ENCODE data around the gene SIK2.

SIK2 gene

DNA sequence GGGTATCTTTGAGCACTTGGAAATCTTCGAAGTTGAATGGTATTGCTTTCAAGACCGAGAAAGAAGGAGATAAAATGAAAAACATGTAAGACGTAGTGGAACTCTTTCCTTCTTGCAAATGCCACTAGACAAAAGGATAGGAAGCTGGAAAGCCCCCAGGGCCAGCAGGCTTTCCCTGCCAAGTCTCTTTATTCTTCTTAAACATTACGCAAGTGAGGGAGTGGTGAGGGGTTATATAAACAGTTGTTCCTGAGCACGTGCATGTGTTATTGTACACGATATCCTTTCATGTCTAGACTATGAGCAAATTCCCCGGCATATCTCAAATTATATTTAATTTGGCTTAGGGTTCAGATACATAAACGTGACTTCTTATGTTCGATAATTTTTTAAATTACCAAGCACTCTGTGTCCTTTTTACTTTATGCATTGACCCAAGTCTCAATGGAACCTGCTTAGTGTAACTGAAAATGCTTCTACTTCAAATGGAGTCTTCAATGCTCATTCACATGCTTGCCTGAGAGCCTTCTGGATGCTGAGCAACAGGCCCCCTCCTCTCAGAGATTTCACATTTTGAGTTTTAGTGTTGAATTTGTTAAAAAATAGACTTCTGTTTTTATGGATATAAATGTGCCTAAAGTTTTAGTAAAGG, 104.9 kb downstream of the SIK2 start (continued):
- TF ChIP-seq, protein P1, sequence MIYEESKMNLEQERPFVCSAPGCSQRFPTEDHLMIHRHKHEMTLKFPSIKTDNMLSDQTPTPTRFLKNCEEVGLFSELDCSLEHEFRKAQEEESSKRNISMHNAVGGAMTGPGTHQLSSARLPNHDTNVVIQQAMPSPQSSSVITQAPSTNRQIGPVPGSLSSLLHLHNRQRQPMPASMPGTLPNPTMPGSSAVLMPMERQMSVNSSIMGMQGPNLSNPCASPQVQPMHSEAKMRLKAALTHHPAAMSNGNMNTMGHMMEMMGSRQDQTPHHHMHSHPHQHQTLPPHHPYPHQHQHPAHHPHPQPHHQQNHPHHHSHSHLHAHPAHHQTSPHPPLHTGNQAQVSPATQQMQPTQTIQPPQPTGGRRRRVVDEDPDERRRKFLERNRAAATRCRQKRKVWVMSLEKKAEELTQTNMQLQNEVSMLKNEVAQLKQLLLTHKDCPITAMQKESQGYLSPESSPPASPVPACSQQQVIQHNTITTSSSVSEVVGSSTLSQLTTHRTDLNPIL (CRISPR knock-in tag; IDR thresholded peaks at IDR 0.05; ENCODE audit: low read depth), result no peak

DNA sequence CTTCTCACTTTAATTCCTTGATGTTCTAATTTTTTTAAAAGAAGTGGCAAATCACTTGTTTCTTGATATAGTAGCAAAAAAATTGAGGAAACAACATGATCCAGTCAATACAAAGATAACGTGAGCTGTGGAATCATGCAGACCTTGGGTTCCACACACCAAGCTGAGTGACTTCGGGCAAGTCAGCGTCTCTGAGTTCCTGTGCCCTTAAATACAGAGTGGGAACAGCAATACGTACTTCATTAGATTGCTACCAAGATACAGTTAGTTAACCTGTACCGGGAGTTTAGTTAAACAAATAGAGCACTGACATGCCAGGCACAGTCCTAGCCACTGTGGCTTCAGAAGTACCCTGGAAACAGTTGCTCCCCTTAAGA, 105.4 kb downstream of the SIK2 start:
- ATAC-seq, result no peak
- no peak for TF ChIP-seq ISL1 (CRISPR knock-in tag; IDR thresholded peaks at IDR 0.05)
- no peak for TF ChIP-seq PPARA (CRISPR knock-in tag; IDR thresholded peaks at IDR 0.05; ENCODE audit: borderline replicate concordance)
- TF ChIP-seq ESRRG (CRISPR knock-in tag; IDR thresholded peaks at IDR 0.05), result no peak
- TF ChIP-seq ZNF8 (CRISPR knock-in tag; IDR thresholded peaks at IDR 0.05), result no peak
- TF ChIP-seq CSDC2 (CRISPR knock-in tag; IDR thresholded peaks at IDR 0.05), result no peak
- TF ChIP-seq, protein P2, sequence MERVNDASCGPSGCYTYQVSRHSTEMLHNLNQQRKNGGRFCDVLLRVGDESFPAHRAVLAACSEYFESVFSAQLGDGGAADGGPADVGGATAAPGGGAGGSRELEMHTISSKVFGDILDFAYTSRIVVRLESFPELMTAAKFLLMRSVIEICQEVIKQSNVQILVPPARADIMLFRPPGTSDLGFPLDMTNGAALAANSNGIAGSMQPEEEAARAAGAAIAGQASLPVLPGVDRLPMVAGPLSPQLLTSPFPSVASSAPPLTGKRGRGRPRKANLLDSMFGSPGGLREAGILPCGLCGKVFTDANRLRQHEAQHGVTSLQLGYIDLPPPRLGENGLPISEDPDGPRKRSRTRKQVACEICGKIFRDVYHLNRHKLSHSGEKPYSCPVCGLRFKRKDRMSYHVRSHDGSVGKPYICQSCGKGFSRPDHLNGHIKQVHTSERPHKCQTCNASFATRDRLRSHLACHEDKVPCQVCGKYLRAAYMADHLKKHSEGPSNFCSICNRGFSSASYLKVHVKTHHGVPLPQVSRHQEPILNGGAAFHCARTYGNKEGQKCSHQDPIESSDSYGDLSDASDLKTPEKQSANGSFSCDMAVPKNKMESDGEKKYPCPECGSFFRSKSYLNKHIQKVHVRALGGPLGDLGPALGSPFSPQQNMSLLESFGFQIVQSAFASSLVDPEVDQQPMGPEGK (CRISPR knock-in tag; IDR thresholded peaks at IDR 0.05; ENCODE audit: borderline replicate concordance), result no peak
- no peak for TF ChIP-seq ZC3H10 (CRISPR knock-in tag; IDR thresholded peaks at IDR 0.05)

DNA sequence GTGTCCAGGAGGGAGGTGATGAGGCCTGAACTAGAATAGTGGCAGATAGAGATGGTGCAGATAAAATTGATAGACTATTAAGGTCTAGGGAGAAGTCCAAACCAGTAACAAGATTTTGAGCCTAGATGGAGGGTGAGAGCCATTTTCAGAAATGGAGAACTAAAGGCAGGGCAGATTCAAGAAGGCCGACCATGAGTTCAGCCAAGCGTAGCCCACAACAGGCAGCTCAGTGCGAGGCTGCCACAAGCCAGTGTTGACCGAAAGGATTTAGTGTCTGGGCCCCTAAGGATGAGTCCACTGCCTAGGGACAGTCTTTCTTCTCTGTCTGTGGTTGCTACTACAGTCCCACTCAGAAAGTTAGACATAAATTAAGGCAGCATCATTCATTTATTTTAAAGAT, 112.3 kb downstream of the SIK2 start:
- no peak for ATAC-seq
- TF ChIP-seq, protein P3, sequence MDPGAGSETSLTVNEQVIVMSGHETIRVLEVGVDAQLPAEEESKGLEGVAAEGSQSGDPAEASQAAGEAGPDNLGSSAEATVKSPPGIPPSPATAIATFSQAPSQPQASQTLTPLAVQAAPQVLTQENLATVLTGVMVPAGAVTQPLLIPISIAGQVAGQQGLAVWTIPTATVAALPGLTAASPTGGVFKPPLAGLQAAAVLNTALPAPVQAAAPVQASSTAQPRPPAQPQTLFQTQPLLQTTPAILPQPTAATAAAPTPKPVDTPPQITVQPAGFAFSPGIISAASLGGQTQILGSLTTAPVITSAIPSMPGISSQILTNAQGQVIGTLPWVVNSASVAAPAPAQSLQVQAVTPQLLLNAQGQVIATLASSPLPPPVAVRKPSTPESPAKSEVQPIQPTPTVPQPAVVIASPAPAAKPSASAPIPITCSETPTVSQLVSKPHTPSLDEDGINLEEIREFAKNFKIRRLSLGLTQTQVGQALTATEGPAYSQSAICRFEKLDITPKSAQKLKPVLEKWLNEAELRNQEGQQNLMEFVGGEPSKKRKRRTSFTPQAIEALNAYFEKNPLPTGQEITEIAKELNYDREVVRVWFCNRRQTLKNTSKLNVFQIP (CRISPR knock-in tag; IDR thresholded peaks at IDR 0.05; ENCODE audit: borderline replicate concordance, low read depth), result no peak
- TF ChIP-seq TOX (CRISPR knock-in tag; IDR thresholded peaks at IDR 0.05; ENCODE audit: borderline replicate concordance), result no peak
- TF ChIP-seq BACH2 (CRISPR knock-in tag; IDR thresholded peaks at IDR 0.05; ENCODE audit: borderline replicate concordance), result no peak
- TF ChIP-seq, protein P1 (CRISPR knock-in tag; IDR thresholded peaks at IDR 0.05; ENCODE audit: low read depth), result no peak
- no peak for TF ChIP-seq ISL1 (CRISPR knock-in tag; IDR thresholded peaks at IDR 0.05)
- TF ChIP-seq TCF4 (CRISPR knock-in tag; IDR thresholded peaks at IDR 0.05; ENCODE audit: borderline replicate concordance), result no peak
- TF ChIP-seq ZFP30 (CRISPR knock-in tag; IDR thresholded peaks at IDR 0.05), result no peak
- no peak for TF ChIP-seq OSR1 (CRISPR knock-in tag; IDR thresholded peaks at IDR 0.05)
- no peak for TF ChIP-seq RARB (CRISPR knock-in tag; IDR thresholded peaks at IDR 0.05)
- TF ChIP-seq ARNTL (CRISPR knock-in tag; IDR thresholded peaks at IDR 0.05; ENCODE audit: borderline replicate concordance, low read depth), result no peak
- TF ChIP-seq ESRRG (CRISPR knock-in tag; IDR thresholded peaks at IDR 0.05), result no peak
- TF ChIP-seq CSDC2 (CRISPR knock-in tag; IDR thresholded peaks at IDR 0.05), result no peak
- TF ChIP-seq, protein P4, sequence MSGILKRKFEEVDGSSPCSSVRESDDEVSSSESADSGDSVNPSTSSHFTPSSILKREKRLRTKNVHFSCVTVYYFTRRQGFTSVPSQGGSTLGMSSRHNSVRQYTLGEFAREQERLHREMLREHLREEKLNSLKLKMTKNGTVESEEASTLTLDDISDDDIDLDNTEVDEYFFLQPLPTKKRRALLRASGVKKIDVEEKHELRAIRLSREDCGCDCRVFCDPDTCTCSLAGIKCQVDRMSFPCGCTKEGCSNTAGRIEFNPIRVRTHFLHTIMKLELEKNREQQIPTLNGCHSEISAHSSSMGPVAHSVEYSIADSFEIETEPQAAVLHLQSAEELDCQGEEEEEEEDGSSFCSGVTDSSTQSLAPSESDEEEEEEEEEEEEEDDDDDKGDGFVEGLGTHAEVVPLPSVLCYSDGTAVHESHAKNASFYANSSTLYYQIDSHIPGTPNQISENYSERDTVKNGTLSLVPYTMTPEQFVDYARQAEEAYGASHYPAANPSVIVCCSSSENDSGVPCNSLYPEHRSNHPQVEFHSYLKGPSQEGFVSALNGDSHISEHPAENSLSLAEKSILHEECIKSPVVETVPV (CRISPR knock-in tag; IDR thresholded peaks at IDR 0.05), result no peak
- TF ChIP-seq PPARA (CRISPR knock-in tag; IDR thresholded peaks at IDR 0.05; ENCODE audit: borderline replicate concordance), result no peak
- TF ChIP-seq ZNF565 (CRISPR knock-in tag; conservative IDR thresholded peaks at IDR 0.05; ENCODE audit: low read depth), result no peak
- TF ChIP-seq, protein P2 (CRISPR knock-in tag; IDR thresholded peaks at IDR 0.05; ENCODE audit: borderline replicate concordance), result no peak
- TF ChIP-seq ZFP3 (CRISPR knock-in tag; IDR thresholded peaks at IDR 0.05), result no peak
